ENCODE measurements around the gene APMAP. TPM values are rescaled to one million over a fixed set of nuclear protein-coding genes. Genes with fewer than 3 reads are reported as not detected.

APMAP gene
- total and polyA plus RNA-seq, 3 experiments from 2014 or later, result 82.5 to 228 (median 83.6) TPM

DNA sequence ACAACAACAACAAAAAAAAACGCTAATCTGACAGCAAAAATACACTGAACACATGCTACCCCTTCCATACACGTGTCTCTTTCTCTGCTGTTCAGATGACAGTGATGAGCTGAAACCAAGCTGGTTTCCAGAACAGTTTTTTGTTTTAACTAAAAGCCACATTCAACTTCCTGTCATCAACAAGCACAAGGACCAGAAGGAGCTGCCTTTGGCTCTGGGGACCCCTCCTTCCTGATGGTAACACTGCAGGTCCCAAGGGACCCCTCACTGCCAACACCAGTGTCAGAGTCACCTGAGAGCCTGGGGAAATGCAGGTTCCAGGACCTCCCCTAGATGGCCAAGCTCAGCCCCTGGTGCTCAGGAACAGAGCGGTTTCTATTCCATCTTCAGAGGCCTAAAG lies 37.5 kb downstream of the APMAP start:
- H3K36me3 ChIP-seq (ENCODE audit: insufficient read depth, low read length), result peaks cover 35% of the 10 kb centered on the region
- DNase-seq, result peak in 4 of 5 donors; percentile 26 to 57 (median 44)
- peaks cover 66 to 95% (median 74%) of the 10 kb centered on the region in 3 donors for H3K4me1 Mint-ChIP-seq
- CTCF ChIA-PET, result interaction anchor here (0.7 to 7.9 kb wide), 9 partner anchors 9 to 444 kb away, joined by 3 to 50 read pairs (median 3); partner anchors contain the start of gene APMAP
- peaks cover 13 to 90% (median 20%) of the 10 kb centered on the region in 3 donors for H3K36me3 Mint-ChIP-seq
- POLR2A ChIA-PET, result interaction anchor here (0.8 to 2.9 kb wide), 5 partner anchors 23 to 232 kb away, joined by 3 to 13 read pairs (median 4); partner anchors contain the start of gene APMAP
- H3K27ac Mint-ChIP-seq, result peak overlapping the region; percentile 86 to 98 (median 94)
- no peaks in the 10 kb centered on the region for H3K9me3 ChIP-seq (ENCODE audit: low read length)
- peak overlapping the region; percentile 18 to 79 (median 68) for H3K4me3 Mint-ChIP-seq
- no peaks in the 10 kb centered on the region for H3K9me3 Mint-ChIP-seq
- H3K27me3 ChIP-seq (ENCODE audit: insufficient read depth, low read length, poor library complexity, severe bottlenecking), result no peaks in the 10 kb centered on the region
- H3K27ac ChIP-seq (ENCODE audit: low read depth, low read length), result peak overlapping the region; percentile 33
- H3K4me3 ChIP-seq (ENCODE audit: low read length), result no peak overlapping the region
- peaks cover 62% of the 10 kb centered on the region for H3K4me1 ChIP-seq (ENCODE audit: insufficient read depth, low read length)
- H3K27me3 Mint-ChIP-seq, result no peaks in the 10 kb centered on the region

DNA sequence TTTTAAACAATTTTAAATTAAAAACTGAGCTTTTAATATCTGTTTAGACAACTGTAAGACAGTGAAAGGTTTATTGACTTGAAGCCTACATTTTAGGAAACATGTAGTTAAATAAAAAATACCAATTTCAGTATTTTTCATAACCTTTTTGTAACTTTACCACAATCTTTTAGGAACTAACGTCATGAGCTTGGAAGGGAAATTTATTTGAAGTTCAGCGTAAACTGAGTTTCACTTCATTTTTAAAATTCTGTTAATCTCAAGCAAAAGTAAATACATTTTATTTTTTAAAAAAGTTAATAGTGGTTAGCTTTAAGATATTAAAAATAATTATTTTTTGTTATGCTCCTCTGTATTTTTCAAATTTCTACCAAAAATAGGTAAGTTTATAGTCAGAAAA lies 38.0 kb downstream of the APMAP start:
- no peak for DNase-seq
- POLR2A ChIA-PET, result interaction anchor here (0.8 to 2.9 kb wide), 5 partner anchors 22 to 233 kb away, joined by 3 to 13 read pairs (median 4); partner anchors contain the start of gene APMAP
- peaks cover 30% of the 10 kb centered on the region for H3K36me3 ChIP-seq (ENCODE audit: insufficient read depth, low read length)
- H3K4me3 ChIP-seq (ENCODE audit: low read length), result no peak overlapping the region
- H3K27me3 Mint-ChIP-seq, result no peaks in the 10 kb centered on the region
- peaks cover 57% of the 10 kb centered on the region for H3K4me1 ChIP-seq (ENCODE audit: insufficient read depth, low read length)
- H3K4me1 Mint-ChIP-seq, result peaks cover 64 to 95% (median 69%) of the 10 kb centered on the region in 3 donors
- H3K27ac Mint-ChIP-seq, result peak overlapping the region; percentile 87 to 100 (median 98)
- H3K4me3 Mint-ChIP-seq, result peak overlapping the region; percentile 80 to 99 (median 96)
- H3K36me3 Mint-ChIP-seq, result peaks cover 13 to 90% (median 16%) of the 10 kb centered on the region in 3 donors
- no peaks in the 10 kb centered on the region for H3K9me3 ChIP-seq (ENCODE audit: low read length)
- CTCF ChIA-PET, result interaction anchor here (0.7 to 7.9 kb wide), 10 partner anchors 9 to 445 kb away, joined by 3 to 50 read pairs (median 3); partner anchors contain the start of gene APMAP
- H3K9me3 Mint-ChIP-seq, result no peaks in the 10 kb centered on the region
- peak overlapping the region; percentile 33 for H3K27ac ChIP-seq (ENCODE audit: low read depth, low read length)
- no peaks in the 10 kb centered on the region for H3K27me3 ChIP-seq (ENCODE audit: insufficient read depth, low read length, poor library complexity, severe bottlenecking)

DNA sequence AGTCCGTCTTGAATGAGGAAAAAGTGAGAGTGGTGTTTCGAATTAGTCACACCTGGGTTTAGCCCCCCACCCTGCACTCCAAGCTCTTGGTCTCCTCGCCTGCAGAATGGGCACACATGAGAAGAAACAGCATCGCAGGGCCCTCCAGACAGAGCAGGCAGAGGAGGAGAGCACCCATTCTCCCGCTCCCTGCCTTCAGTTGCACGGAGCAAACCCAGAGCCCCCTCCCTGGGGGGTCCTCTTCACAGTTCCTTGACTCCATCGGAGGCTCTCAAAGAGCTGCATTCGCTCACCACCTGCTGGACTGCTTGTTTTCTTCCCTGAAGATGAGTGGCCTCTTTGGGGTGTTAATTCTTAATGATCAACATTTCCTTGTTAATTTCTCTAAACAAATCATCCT lies 38.4 kb downstream of the APMAP start:
- Mint-ChIP-seq H3K4me3 (peak overlapping the region; percentile 80 to 99 (median 96)), H3K9me3 (no peaks in the 10 kb centered on the region), H3K4me1 (peaks cover 60 to 93% (median 65%) of the 10 kb centered on the region in 3 donors), H3K27ac (peak overlapping the region; percentile 87 to 100 (median 98)), H3K36me3 (peaks cover 9 to 90% (median 12%) of the 10 kb centered on the region in 3 donors), H3K27me3 (no peaks in the 10 kb centered on the region)
- Histone ChIP-seq H3K4me3 (ENCODE audit: low read length) (no peak overlapping the region), H3K4me1 (ENCODE audit: insufficient read depth, low read length) (peaks cover 58% of the 10 kb centered on the region), H3K36me3 (ENCODE audit: insufficient read depth, low read length) (peaks cover 27% of the 10 kb centered on the region), H3K9me3 (ENCODE audit: low read length) (no peaks in the 10 kb centered on the region), H3K27me3 (ENCODE audit: insufficient read depth, low read length, poor library complexity, severe bottlenecking) (no peaks in the 10 kb centered on the region), H3K27ac (ENCODE audit: low read depth, low read length) (peak overlapping the region; percentile 94)
- DNase-seq, result no peak
- POLR2A ChIA-PET, result interaction anchor here (0.8 to 2.9 kb wide), 3 partner anchors 24 to 233 kb away, joined by 3 to 13 read pairs (median 3); no protein-coding TSS in a partner anchor
- CTCF ChIA-PET, result interaction anchor here (0.9 to 7.9 kb wide), 7 partner anchors 8 to 111 kb away, joined by 3 to 50 read pairs (median 3); no protein-coding TSS in a partner anchor

DNA sequence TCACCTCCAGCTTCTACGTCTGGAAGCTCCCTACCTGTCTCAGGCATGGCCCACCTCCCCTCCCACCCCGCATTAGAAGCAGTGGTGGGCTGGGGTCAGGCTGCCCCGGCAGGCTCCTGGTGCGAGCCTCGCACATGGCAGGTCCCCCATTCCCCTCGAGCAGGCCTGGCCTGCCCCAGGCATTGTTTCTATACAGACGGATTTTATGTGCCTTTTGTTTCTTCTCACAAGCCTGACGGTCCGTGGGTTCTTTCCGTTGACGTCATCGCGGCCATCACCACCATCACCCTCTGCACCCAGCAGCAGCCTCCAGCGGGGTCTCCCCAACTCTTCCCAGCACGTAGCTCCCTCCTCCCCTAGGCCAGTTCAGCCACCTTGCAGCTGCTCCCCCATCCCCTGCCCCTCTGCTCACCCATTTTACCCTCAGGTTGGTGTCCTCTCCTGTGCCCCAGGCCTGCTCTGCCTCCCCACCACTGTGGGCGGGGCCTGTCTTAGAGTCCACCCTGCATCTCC lies 38.9 kb downstream of the APMAP start:
- Histone ChIP-seq H3K36me3 (ENCODE audit: insufficient read depth, low read length) (peaks cover 23% of the 10 kb centered on the region), H3K4me3 (ENCODE audit: low read length) (peak overlapping the region; percentile 34), H3K27ac (ENCODE audit: low read depth, low read length) (peak overlapping the region; percentile 94), H3K4me1 (ENCODE audit: insufficient read depth, low read length) (peaks cover 56% of the 10 kb centered on the region), H3K9me3 (ENCODE audit: low read length) (no peaks in the 10 kb centered on the region), H3K27me3 (ENCODE audit: insufficient read depth, low read length, poor library complexity, severe bottlenecking) (no peaks in the 10 kb centered on the region)
- peak overlapping the region; percentile 87 to 100 (median 98) for H3K27ac Mint-ChIP-seq
- peaks cover 8 to 90% (median 11%) of the 10 kb centered on the region in 3 donors for H3K36me3 Mint-ChIP-seq
- peaks cover 0 to 2% (median under 1%) of the 10 kb centered on the region in 5 donors for H3K9me3 Mint-ChIP-seq
- ChIA-PET CTCF (interaction anchor here (1.1 to 7.9 kb wide), 6 partner anchors 8 to 112 kb away, joined by 3 to 50 read pairs (median 4); no protein-coding TSS in a partner anchor), POLR2A (interaction anchor here (2.9 kb wide), 1 partner anchor 23 kb away, joined by 13 read pairs; no protein-coding TSS in a partner anchor)
- H3K4me3 Mint-ChIP-seq, result peak overlapping the region; percentile 80 to 99 (median 96)
- peaks cover 57 to 92% (median 64%) of the 10 kb centered on the region in 3 donors for H3K4me1 Mint-ChIP-seq
- no peaks in the 10 kb centered on the region for H3K27me3 Mint-ChIP-seq
- DNase-seq, result peak in 4 of 5 donors; percentile 53 to 76 (median 58)

DNA sequence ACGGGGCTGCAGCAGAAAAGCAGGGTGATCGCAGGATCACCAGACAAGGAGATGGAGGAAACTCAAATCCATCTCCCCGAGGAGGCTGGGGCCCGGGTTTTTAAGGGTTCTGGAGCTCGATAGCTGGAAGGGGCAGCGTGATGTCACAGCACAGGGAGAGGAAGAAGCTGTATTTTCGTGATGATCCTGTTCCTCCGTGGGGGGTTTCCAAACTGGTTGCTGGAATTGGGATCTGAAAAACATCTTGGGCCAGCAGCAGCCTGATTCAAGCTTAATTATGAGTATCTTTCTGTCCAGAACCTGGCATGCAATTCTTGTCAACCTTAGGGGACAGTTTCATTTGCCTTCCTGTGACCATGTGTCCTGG lies 39.4 kb downstream of the APMAP start:
- Mint-ChIP-seq H3K27ac (peak overlapping the region; percentile 87 to 100 (median 98)), H3K9me3 (peaks cover 0 to 3% (median 1%) of the 10 kb centered on the region in 5 donors), H3K4me1 (peaks cover 60 to 92% (median 67%) of the 10 kb centered on the region in 3 donors), H3K36me3 (peaks cover 8 to 87% (median 11%) of the 10 kb centered on the region in 3 donors), H3K27me3 (no peaks in the 10 kb centered on the region), H3K4me3 (peak overlapping the region; percentile 80 to 99 (median 96))
- Histone ChIP-seq H3K36me3 (ENCODE audit: insufficient read depth, low read length) (peaks cover 19% of the 10 kb centered on the region), H3K4me1 (ENCODE audit: insufficient read depth, low read length) (peaks cover 54% of the 10 kb centered on the region), H3K27ac (ENCODE audit: low read depth, low read length) (peak overlapping the region; percentile 94), H3K4me3 (ENCODE audit: low read length) (peak overlapping the region; percentile 34), H3K27me3 (ENCODE audit: insufficient read depth, low read length, poor library complexity, severe bottlenecking) (no peaks in the 10 kb centered on the region), H3K9me3 (ENCODE audit: low read length) (no peaks in the 10 kb centered on the region)
- no peak for DNase-seq
- ChIA-PET CTCF (interaction anchor here (1.1 to 7.9 kb wide), 3 partner anchors 22 to 112 kb away, joined by 3 to 50 read pairs (median 3); no protein-coding TSS in a partner anchor), POLR2A (interaction anchor here (2.9 to 4.7 kb wide), 2 partner anchors 7 to 23 kb away, joined by 13 to 34 read pairs; no protein-coding TSS in a partner anchor)

DNA sequence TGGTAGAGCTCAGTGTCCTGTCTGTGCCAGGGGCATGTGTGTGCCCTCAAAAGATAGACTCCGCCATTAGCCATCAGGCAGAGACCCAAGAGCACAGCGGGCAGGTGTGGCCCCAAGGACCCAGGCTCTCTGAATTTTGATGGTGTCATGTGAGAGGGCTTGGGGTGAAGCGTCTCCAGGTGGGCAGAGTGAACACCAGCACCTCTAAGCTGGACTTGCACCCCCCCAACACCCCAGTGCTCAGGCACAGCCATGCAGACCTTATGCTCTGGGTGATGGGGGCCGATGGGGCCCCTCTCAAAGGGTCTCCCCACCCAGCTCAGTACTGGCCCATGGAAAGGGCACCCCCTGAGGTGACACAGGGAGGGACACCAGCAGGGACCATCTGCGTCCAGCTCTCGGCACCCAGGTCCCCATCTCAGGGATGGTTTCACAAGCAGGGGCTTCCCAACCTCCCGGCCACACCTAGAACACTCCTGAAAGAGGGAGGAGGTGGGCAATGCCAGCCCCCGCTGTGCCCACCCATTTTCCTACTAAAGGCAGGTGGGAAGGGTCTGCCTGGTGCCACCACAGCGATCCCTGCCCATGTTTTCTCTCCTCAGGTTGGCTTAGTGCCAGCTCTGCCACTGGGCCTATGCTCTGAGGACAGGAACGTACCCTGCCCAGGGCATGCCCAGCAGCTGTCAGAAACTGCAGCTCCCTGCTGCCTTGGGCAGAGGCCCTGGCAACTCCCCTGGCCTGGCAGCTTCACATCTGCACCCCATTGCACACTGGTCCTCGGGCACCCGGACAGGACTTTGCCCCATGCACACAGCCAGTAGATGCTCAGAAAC lies 40.0 kb downstream of the APMAP start:
- no peak for DNase-seq
- CTCF ChIA-PET, result interaction anchor here (0.9 to 7.9 kb wide), 4 partner anchors 21 to 113 kb away, joined by 3 to 50 read pairs (median 3); no protein-coding TSS in a partner anchor
- Histone ChIP-seq H3K4me3 (ENCODE audit: low read length) (peak overlapping the region; percentile 34), H3K4me1 (ENCODE audit: insufficient read depth, low read length) (peaks cover 51% of the 10 kb centered on the region), H3K9me3 (ENCODE audit: low read length) (no peaks in the 10 kb centered on the region), H3K27me3 (ENCODE audit: insufficient read depth, low read length, poor library complexity, severe bottlenecking) (no peaks in the 10 kb centered on the region), H3K27ac (ENCODE audit: low read depth, low read length) (peak overlapping the region; percentile 94), H3K36me3 (ENCODE audit: insufficient read depth, low read length) (peaks cover 13% of the 10 kb centered on the region)
- Mint-ChIP-seq H3K4me3 (peak overlapping the region; percentile 90 to 99 (median 96)), H3K4me1 (peaks cover 65 to 92% (median 67%) of the 10 kb centered on the region in 3 donors), H3K27me3 (no peaks in the 10 kb centered on the region), H3K9me3 (peaks cover 0 to 5% (median 3%) of the 10 kb centered on the region in 5 donors), H3K27ac (peak overlapping the region; percentile 92 to 100 (median 98)), H3K36me3 (peaks cover 8 to 81% (median 11%) of the 10 kb centered on the region in 3 donors)
- POLR2A ChIA-PET, result interaction anchor here (2.9 to 4.7 kb wide), 2 partner anchors 7 to 22 kb away, joined by 13 to 34 read pairs; no protein-coding TSS in a partner anchor

DNA sequence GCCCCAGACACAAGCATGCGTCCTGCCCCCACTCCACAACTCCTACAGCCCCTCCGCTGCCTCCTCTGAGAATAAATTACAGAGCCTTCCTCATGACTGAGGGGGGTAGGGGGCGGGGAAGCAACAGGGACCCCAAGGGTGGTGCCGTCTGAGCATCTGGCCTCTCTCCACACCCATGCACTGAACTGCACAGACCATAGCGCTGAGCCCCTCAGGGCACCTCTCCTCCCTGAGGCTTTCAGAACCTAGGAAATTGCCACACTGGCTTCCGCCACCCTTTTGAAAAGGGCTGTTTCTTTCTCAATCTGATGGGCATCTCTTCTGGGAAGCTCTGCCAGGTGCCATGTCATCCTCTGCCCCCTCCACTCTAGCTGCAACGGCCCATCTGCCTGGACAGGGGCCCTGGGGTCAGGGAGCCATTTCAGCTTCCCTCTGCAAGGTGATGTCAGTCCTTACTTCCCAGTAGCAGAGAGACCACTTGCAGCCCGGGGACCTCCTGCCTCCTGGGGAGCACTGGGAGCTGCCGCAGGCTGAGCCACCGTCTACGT lies 40.9 kb downstream of the APMAP start:
- Histone ChIP-seq H3K9me3 (ENCODE audit: low read length) (no peaks in the 10 kb centered on the region), H3K36me3 (ENCODE audit: insufficient read depth, low read length) (peaks cover 9% of the 10 kb centered on the region), H3K4me3 (ENCODE audit: low read length) (peak overlapping the region; percentile 34), H3K27me3 (ENCODE audit: insufficient read depth, low read length, poor library complexity, severe bottlenecking) (no peaks in the 10 kb centered on the region), H3K4me1 (ENCODE audit: insufficient read depth, low read length) (peaks cover 51% of the 10 kb centered on the region), H3K27ac (ENCODE audit: low read depth, low read length) (peak overlapping the region; percentile 94)
- ChIA-PET POLR2A (interaction anchor here (1.0 to 4.7 kb wide), 2 partner anchors 8 to 37 kb away, joined by 3 to 34 read pairs; no protein-coding TSS in a partner anchor), CTCF (interaction anchor here (2.9 to 7.9 kb wide), 2 partner anchors 8 to 20 kb away, joined by 19 to 50 read pairs; no protein-coding TSS in a partner anchor)
- H3K36me3 Mint-ChIP-seq, result peaks cover 11 to 77% (median 13%) of the 10 kb centered on the region in 3 donors
- no peaks in the 10 kb centered on the region for H3K27me3 Mint-ChIP-seq
- peak overlapping the region; percentile 90 to 99 (median 96) for H3K4me3 Mint-ChIP-seq
- H3K9me3 Mint-ChIP-seq, result peaks cover 0 to 11% (median 9%) of the 10 kb centered on the region in 5 donors
- no peak for DNase-seq
- H3K27ac Mint-ChIP-seq, result peak overlapping the region; percentile 92 to 100 (median 98)
- H3K4me1 Mint-ChIP-seq, result peaks cover 73 to 95% (median 74%) of the 10 kb centered on the region in 3 donors
